GM18519 (cell line): ENCODE measurements around the gene PCED1B.

Experiments
- ATAC-seq: cut with Tn5 transposase; IDR thresholded peaks from one replicate; pipeline ENCODE4 v1.9.1; 2021; ENCODE audit warnings: mild to moderate bottlenecking, moderate library complexity; ENCODE audit not compliant: unreplicated experiment, low FRiP score

PCED1B gene

DNA sequence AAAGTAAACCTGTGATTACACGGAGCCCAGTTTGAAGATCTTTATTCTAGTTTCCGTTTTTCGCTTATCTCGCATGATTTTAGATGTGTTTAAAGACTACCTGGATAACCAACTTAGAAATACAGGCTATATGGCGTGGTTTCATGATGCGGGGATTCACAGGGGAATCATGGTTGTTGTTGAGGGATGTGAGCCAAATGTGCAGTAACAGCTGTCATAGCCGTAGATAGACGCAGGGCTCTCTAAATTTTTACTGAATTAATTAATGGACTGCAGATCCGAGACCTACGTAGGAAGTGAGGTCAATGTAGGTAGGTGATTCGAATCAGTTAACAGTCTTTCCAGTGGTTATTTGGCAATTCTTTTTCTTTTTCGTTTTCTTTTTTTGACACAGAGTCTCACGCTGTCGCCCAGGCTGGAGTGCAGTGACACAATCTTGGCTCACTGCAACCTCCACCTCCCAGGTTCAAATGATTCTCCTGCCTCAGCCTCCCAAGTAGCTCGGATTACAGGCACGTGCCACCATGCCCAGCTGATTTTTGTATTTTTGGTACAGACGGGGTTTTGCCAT, 145.2 kb downstream of the PCED1B start:
- ATAC-seq: no peak

- ATAC-seq: no peak
Measured at GRCh38 chr12:47225356-47225755, 145.9 kb downstream of the PCED1B start.

DNA sequence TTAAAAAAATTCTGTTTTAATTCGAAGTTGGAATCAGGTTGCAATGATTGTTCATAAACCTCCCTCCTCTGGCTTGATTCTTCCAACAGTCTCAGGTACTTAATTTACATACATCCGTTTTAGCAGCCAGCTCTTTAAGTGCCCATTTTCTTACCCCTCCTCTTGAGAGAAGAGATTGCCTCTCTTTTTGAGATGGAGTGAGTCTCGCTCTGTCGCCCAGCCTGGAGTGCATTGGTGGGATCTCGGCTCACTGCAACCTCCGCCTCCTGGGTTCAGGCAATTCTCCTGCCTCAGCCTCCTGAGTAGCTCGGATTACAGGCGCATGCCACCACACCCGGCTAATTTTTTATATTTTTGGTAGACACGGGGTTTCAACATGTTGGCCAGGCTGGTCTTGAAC, 146.8 kb downstream of the PCED1B start:
- ATAC-seq: no peak

- ATAC-seq: no peak
Measured at GRCh38 chr12:47228802-47229201, 149.4 kb downstream of the PCED1B start.

GRCh38 chr12:47231456-47231855, 152.0 kb downstream of the PCED1B start:
- ATAC-seq: no peak

GRCh38 chr12:47234576-47235141, 155.2 kb downstream of the PCED1B start:
- no peak for ATAC-seq

DNA sequence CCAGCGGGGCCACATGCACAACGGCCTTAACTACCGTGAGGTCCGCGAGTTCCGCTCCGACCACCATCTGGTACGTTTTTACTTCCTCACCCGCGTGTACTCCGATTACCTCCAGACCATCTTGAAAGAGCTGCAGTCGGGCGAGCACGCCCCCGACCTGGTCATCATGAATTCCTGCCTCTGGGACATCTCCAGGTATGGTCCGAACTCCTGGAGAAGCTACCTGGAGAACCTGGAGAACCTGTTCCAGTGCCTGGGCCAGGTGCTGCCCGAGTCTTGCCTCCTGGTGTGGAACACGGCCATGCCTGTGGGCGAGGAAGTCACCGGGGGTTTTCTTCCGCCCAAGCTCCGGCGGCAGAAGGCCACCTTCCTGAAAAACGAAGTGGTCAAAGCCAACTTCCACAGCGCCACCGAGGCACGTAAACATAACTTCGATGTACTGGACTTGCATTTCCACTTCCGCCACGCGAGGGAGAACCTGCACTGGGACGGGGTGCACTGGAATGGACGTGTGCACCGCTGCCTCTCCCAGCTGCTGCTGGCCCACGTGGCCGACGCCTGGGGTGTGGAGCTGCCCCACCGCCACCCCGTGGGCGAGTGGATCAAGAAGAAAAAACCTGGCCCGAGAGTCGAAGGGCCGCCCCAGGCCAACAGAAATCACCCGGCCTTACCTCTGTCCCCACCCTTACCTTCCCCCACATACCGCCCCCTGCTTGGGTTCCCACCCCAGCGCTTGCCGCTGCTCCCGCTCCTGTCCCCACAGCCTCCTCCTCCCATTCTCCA, 156.0 kb downstream of the PCED1B start:
- no peak for ATAC-seq

- ATAC-seq: no peak
Measured at GRCh38 chr12:47236109-47236714, 156.8 kb downstream of the PCED1B start.

- no peak for ATAC-seq
Measured at GRCh38 chr12:47237751-47238211, 158.4 kb downstream of the PCED1B start.

DNA sequence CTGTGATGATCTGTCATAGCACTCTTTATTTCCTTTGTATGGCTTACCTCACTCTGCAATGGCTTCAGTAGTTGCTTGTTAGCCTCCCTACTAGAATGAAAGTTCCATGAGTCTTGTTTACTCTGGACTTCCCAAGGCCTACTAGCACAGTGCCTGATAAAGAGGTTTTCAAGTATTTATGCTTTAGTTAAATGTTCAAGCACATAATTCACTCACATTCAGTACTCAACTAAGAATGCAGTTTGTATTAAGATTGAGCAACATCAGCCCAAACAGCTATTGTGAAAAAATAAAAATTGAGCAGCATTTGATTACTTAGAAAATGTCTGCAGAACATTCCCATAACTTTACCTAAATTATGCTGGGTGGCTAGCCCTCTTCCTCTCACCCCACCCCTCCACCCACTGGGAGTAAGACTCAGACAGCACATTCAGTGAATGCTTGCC, 159.3 kb downstream of the PCED1B start:
- ATAC-seq: no peak

- ATAC-seq: no peak
Measured at GRCh38 chr12:47242426-47242825, 163.0 kb downstream of the PCED1B start.

DNA sequence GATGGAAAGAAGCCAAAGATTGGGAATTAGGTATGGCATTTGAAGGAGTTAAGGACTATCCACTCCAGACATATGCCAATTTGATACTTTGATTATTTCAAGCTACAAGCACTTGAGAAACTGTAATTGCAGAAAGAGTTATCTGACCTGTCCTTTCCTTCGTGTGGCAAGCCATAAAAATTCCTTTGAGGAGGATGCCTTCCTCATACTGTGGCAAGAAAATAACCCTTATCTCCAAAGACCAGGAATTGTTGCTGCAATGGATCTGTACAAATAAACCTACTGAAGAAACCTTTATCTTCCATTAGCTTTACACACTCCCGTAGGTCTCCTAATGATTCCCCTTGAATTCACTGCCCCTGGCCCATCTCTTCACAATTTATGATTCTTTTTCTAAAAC, 165.4 kb downstream of the PCED1B start:
- no peak for ATAC-seq

GRCh38 chr12:47245623-47246022, 166.2 kb downstream of the PCED1B start:
- no peak for ATAC-seq

GRCh38 chr12:47247418-47247817, 168.0 kb downstream of the PCED1B start:
- no peak for ATAC-seq

DNA sequence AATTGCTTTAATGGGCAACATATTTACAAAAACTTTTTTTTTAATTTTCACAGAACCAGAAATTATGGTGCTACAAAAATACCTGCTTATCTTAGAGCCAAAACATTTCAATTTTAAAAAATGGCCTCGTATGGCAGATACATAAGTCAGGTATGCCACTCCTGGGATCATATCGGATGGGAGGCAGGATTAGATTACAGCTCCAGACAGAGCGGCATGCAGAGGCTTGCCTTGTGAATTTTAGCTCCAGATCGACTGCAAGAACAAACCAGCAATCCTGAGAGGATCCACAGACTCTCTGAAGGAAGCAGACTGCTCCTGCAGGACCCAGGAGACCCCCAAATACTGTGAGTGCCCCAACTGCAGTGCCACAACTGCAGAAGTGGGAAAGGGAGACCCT, 169.7 kb downstream of the PCED1B start:
- ATAC-seq: no peak

DNA sequence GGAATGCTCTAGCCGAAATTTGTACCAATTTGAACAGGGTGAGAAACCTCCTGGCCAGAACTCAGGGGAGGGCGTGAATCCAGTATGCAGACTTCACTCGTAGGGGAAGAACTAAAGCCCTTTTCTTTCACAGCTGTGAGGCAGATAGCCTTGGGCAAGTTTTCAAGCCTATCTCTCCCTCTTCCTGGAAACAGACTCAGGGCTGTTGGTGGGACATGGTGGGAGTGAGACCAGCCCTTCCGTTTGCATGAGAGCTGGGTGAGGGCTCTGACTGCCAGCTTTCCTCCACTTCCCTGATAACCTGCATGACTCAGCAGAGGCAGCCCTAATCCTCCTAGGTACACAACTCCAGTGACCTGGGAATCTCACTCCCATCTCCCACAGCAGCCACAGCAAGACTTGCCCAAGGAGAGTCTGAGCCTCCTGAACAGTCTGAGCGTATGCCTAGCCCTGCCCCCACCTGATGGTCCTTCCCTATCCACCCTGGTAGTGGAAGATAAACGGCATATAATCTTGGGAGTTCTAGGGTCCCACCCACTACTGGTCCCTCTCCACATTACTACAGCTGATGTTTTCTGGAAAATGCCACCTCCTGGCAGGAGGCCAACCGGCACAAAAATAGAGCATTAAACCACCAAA, 170.4 kb downstream of the PCED1B start:
- ATAC-seq: no peak

- ATAC-seq: no peak
Measured at GRCh38 chr12:47251919-47252318, 172.5 kb downstream of the PCED1B start.

- no peak for ATAC-seq
Measured at GRCh38 chr12:47264951-47265350, 185.5 kb downstream of the PCED1B start.

DNA sequence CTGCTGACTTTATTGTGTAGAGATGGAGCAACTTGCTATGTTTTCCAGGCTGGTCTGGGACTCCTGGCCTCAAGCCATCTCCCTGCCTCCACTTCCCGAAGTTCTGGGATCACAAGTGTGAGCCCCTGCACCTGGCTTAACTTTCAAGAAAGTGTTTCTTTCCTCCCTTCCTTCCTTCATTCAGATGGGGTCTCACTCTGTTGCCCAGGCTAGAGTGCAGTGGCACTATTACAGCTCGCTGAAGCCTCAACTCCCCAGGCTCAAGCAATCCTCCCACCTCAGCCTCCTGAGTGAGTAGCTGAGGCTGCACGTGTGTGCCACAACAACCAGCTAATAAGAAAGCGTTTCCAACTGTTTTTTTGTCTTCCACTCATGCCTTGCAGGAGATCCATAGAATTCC, 186.0 kb downstream of the PCED1B start:
- ATAC-seq: no peak

DNA sequence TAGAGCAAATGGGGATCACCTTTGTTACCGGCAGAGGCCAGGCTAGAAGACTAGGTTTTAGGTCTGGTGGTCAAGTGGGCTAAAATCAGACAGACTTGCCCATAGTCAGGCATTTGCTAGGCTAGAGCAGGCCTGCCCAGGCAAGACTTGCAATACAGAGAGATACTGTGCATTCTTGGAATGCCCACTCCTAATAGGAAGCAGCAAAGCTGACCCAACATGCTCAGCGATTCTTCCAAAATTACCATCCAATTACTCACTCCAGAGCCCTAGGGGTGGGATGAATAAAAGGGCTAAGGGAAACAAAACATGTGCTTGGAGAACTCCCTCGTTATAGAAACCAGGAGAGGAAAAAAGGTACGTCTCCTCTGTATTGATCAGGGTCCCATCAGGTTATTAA, 188.2 kb downstream of the PCED1B start:
- no peak for ATAC-seq
